Upper lobe of left lung (tissue), 4 donors: ENCODE results near the gene CER1.

Source experiments
- CTCF ChIP-seq, 6 experiments: fragments of 450-650 bp in 4 of 6; fragments of 200-600 bp in 2 of 6; sonication (generic) in 2 of 6; IDR thresholded peaks; one replicate each; pipeline ENCODE4 v1.5.1; 2016 to 2019; ENCODE audit warnings: antibody characterized with exemption in 6 of 6
- EP300 ChIP-seq, 4 donors: sonication (generic); formaldehyde crosslinking; IDR thresholded peaks; one replicate each; pipeline ENCODE4 v1.5.1; 2017; ENCODE audit warnings: antibody characterized with exemption in 4 of 4, control low read depth in 2 of 4
- POLR2A ChIP-seq, 4 donors: fragments of 450-650 bp; IDR thresholded peaks; one replicate each; pipeline ENCODE4 v1.5.1; 2016 to 2017; ENCODE audit warnings: antibody characterized with exemption in 4 of 4, mild to moderate bottlenecking in 2 of 4
- POLR2AphosphoS5 ChIP-seq, 2 donors: sonication (generic); formaldehyde crosslinking; IDR thresholded peaks; one replicate each; pipeline ENCODE4 v1.5.1; 2017; ENCODE audit warnings: antibody characterized with exemption in 2 of 2

GRCh38 chr9:14768405-14769229 is 46.1 kb upstream of the CER1 start:
- TF ChIP-seq POLR2A (IDR thresholded peaks at IDR 0.05) (no peak), CTCF (IDR thresholded peaks at IDR 0.05) (peak in 5 of 6 experiments; percentile 47 to 78 (median 67)), EP300 (IDR thresholded peaks at IDR 0.05) (no peak), POLR2AphosphoS5 (IDR thresholded peaks at IDR 0.05) (no peak)
